NCI-H2196 (cell line): ENCODE results near the gene IP6K2.

Experiments
- DNase-seq: peaks from one replicate; lab custom pipeline; 2025; ENCODE audit not compliant: unreplicated experiment; lab: John Stamatoyannopoulos, UW

The IP6K2 gene

GRCh38 chr3:48692551-48692950 lies 24.5 kb downstream of the IP6K2 start:
- DNase-seq: no peak

- no peak for DNase-seq
Observed at GRCh38 chr3:48690846-48691458, 26.1 kb downstream of the IP6K2 start.

GRCh38 chr3:48689384-48689783 lies 27.6 kb downstream of the IP6K2 start:
- DNase-seq: no peak

GRCh38 chr3:48688737-48689075 lies 28.3 kb downstream of the IP6K2 start:
- DNase-seq: no peak

GRCh38 chr3:48688032-48688736 lies 28.8 kb downstream of the IP6K2 start:
- no peak for DNase-seq

GRCh38 chr3:48687220-48687678 lies 29.8 kb downstream of the IP6K2 start:
- DNase-seq: no peak

- DNase-seq: no peak
Observed at GRCh38 chr3:48686538-48687219, 30.3 kb downstream of the IP6K2 start.

GRCh38 chr3:48685603-48686511 lies 31.2 kb downstream of the IP6K2 start, which contains the start of gene NCKIPSD:
Gene NCKIPSD, minus strand, starts transcription at chr3:48685915. Its CDS starts 108 bp downstream, at chr3:48685807.
- peak; percentile 77 for DNase-seq

- no peak for DNase-seq
Observed at GRCh38 chr3:48685293-48685602, 31.8 kb downstream of the IP6K2 start.

- DNase-seq: no peak
Observed at GRCh38 chr3:48684480-48685143, 32.4 kb downstream of the IP6K2 start.

- DNase-seq: no peak
Observed at GRCh38 chr3:48684054-48684349, 33.0 kb downstream of the IP6K2 start.

GRCh38 chr3:48682786-48683185 lies 34.2 kb downstream of the IP6K2 start:
- no peak for DNase-seq

GRCh38 chr3:48681974-48682610 lies 34.9 kb downstream of the IP6K2 start:
- no peak for DNase-seq

GRCh38 chr3:48681541-48681880 lies 35.5 kb downstream of the IP6K2 start:
- DNase-seq: no peak

GRCh38 chr3:48680811-48681540 lies 36.0 kb downstream of the IP6K2 start:
- DNase-seq: no peak

GRCh38 chr3:48679411-48680391 lies 37.3 kb downstream of the IP6K2 start:
- no peak for DNase-seq

- no peak for DNase-seq
Observed at GRCh38 chr3:48678566-48679380, 38.2 kb downstream of the IP6K2 start.

- DNase-seq: no peak
Observed at GRCh38 chr3:48678056-48678455, 39.0 kb downstream of the IP6K2 start.
